ENCODE results near the gene DNAJC24. TPM values are rescaled to one million over a fixed set of nuclear protein-coding genes. Genes with fewer than 3 reads are reported as not detected.

DNAJC24 gene
- total and polyA plus RNA-seq, 10 of the 15 experiments (the other 5 are each of a cell fraction or from before 2014, with no cell fraction given): 10.0 to 25.4 (median 13.8) TPM

- no peak; the same call in 1 of the 2 replicates for TF ChIP-seq ATF2 (IDR thresholded peaks at IDR 0.05; ENCODE audit: low read length)
- 0 out of 2 replicates have a peak, but pooled peaks have one; percentile 32 for TF ChIP-seq DPF2 (IDR thresholded peaks at IDR 0.05)
- no peak for TF ChIP-seq ETV6 (conservative IDR thresholded peaks at IDR 0.05 in 1 of 2, IDR thresholded peaks at IDR 0.05 in 1 of 2; ENCODE audit: borderline replicate concordance in 1 of 2, low read depth in 1 of 2)
- TF ChIP-seq RBBP5 (conservative IDR thresholded peaks at IDR 0.05): no peak
- TF ChIP-seq FOXM1 (IDR thresholded peaks at IDR 0.05; ENCODE audit: low read depth, low read length): no peak; the same call in 1 of the 2 replicates
- no peak for TF ChIP-seq BACH1 (IDR thresholded peaks at IDR 0.05; ENCODE audit: borderline replicate concordance)
- peak; percentile 44 for TF ChIP-seq MEF2B (IDR thresholded peaks at IDR 0.05; ENCODE audit: partially characterized antibody, poor library complexity, severe bottlenecking)
- TF ChIP-seq, protein P1, sequence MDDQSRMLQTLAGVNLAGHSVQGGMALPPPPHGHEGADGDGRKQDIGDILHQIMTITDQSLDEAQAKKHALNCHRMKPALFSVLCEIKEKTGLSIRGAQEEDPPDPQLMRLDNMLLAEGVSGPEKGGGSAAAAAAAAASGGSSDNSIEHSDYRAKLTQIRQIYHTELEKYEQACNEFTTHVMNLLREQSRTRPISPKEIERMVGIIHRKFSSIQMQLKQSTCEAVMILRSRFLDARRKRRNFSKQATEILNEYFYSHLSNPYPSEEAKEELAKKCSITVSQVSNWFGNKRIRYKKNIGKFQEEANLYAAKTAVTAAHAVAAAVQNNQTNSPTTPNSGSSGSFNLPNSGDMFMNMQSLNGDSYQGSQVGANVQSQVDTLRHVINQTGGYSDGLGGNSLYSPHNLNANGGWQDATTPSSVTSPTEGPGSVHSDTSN (IDR thresholded peaks at IDR 0.05; ENCODE audit: insufficient replicate concordance, low read depth, low read length): peak; percentile 39
- TF ChIP-seq CEBPZ (IDR thresholded peaks at IDR 0.05; ENCODE audit: low read depth, low read length): no peak
- TF ChIP-seq, protein P2, sequence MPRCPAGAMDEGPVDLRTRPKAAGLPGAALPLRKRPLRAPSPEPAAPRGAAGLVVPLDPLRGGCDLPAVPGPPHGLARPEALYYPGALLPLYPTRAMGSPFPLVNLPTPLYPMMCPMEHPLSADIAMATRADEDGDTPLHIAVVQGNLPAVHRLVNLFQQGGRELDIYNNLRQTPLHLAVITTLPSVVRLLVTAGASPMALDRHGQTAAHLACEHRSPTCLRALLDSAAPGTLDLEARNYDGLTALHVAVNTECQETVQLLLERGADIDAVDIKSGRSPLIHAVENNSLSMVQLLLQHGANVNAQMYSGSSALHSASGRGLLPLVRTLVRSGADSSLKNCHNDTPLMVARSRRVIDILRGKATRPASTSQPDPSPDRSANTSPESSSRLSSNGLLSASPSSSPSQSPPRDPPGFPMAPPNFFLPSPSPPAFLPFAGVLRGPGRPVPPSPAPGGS (IDR thresholded peaks at IDR 0.05; ENCODE audit: borderline replicate concordance, insufficient read depth, low read depth, low read length, poor library complexity, severe bottlenecking): peak; percentile 32
- TF ChIP-seq, protein P3, sequence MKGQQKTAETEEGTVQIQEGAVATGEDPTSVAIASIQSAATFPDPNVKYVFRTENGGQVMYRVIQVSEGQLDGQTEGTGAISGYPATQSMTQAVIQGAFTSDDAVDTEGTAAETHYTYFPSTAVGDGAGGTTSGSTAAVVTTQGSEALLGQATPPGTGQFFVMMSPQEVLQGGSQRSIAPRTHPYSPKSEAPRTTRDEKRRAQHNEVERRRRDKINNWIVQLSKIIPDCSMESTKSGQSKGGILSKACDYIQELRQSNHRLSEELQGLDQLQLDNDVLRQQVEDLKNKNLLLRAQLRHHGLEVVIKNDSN (IDR thresholded peaks at IDR 0.05; ENCODE audit: borderline replicate concordance, extremely low read length, insufficient read depth, low read depth, low read length): no peak
- TF ChIP-seq, protein P4, sequence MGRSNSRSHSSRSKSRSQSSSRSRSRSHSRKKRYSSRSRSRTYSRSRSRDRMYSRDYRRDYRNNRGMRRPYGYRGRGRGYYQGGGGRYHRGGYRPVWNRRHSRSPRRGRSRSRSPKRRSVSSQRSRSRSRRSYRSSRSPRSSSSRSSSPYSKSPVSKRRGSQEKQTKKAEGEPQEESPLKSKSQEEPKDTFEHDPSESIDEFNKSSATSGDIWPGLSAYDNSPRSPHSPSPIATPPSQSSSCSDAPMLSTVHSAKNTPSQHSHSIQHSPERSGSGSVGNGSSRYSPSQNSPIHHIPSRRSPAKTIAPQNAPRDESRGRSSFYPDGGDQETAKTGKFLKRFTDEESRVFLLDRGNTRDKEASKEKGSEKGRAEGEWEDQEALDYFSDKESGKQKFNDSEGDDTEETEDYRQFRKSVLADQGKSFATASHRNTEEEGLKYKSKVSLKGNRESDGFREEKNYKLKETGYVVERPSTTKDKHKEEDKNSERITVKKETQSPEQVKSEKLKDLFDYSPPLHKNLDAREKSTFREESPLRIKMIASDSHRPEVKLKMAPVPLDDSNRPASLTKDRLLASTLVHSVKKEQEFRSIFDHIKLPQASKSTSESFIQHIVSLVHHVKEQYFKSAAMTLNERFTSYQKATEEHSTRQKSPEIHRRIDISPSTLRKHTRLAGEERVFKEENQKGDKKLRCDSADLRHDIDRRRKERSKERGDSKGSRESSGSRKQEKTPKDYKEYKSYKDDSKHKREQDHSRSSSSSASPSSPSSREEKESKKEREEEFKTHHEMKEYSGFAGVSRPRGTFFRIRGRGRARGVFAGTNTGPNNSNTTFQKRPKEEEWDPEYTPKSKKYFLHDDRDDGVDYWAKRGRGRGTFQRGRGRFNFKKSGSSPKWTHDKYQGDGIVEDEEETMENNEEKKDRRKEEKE (IDR thresholded peaks at IDR 0.05): peak; percentile 31; the same call in 1 of the 2 replicates
- TF ChIP-seq NR2C2 (IDR thresholded peaks at IDR 0.05; ENCODE audit: borderline replicate concordance, control insufficient read depth, insufficient read length, low read depth): no peak
- 0 out of 2 replicates have a peak, but pooled peaks have one; percentile 36 for TF ChIP-seq MEF2A (IDR thresholded peaks at IDR 0.05; ENCODE audit: insufficient read depth, low read depth, low read length)
- no peak for TF ChIP-seq SREBF1 (IDR thresholded peaks at IDR 0.05; ENCODE audit: low read length)
Measured at GRCh38 chr11:31369348-31370329, at the start of gene DNAJC24, which contains the start of gene DCDC1 (continued).

All from GM12878 (cell line).